ENCODE measurements around the gene PPP1R17.

The PPP1R17 gene

GRCh38 chr7:31702354-31702753 lies 15.3 kb downstream of the PPP1R17 start:
- DNase-seq = no peak

GRCh38 chr7:31705377-31705776 lies 18.4 kb downstream of the PPP1R17 start:
- no peak for DNase-seq

GRCh38 chr7:31707089-31707488 lies 20.1 kb downstream of the PPP1R17 start:
- no peak for DNase-seq

GRCh38 chr7:31710171-31710570 lies 23.2 kb downstream of the PPP1R17 start:
- no peak for DNase-seq

- no peak for DNase-seq
Observed at GRCh38 chr7:31716355-31716754, 29.3 kb downstream of the PPP1R17 start.

GRCh38 chr7:31720366-31720765 lies 33.4 kb downstream of the PPP1R17 start:
- no peak for DNase-seq

GRCh38 chr7:31724696-31725095 lies 37.7 kb downstream of the PPP1R17 start:
- DNase-seq = no peak

GRCh38 chr7:31729195-31729804 lies 42.3 kb downstream of the PPP1R17 start:
- DNase-seq = no peak

- DNase-seq = no peak
Observed at GRCh38 chr7:31734456-31734855, 47.4 kb downstream of the PPP1R17 start.

- DNase-seq = no peak
Observed at GRCh38 chr7:31735991-31736982, 49.3 kb downstream of the PPP1R17 start.

- no peak for DNase-seq
Observed at GRCh38 chr7:31741852-31742251, 54.8 kb downstream of the PPP1R17 start.

GRCh38 chr7:31744294-31744874 lies 57.4 kb downstream of the PPP1R17 start:
- DNase-seq = no peak

- no peak for DNase-seq
Observed at GRCh38 chr7:31747553-31747952, 60.5 kb downstream of the PPP1R17 start.

GRCh38 chr7:31748084-31748483 lies 61.1 kb downstream of the PPP1R17 start:
- no peak for DNase-seq

- DNase-seq = no peak
Observed at GRCh38 chr7:31751726-31752125, 64.7 kb downstream of the PPP1R17 start.
